ENCODE data around the gene CPED1. TPM values are rescaled to one million over a fixed set of nuclear protein-coding genes. Genes with fewer than 3 reads are reported as not detected.
A peak's percentile ranks its signal among the peaks of the same experiment; 100 is the strongest.

CPED1 gene
- total RNA-seq, 2 donors from 2014 or later, result 77.4 to 126 TPM

GRCh38 chr7:120985839-120986238, 2.7 kb upstream of the CPED1 start:
- no peak for ATAC-seq (ENCODE audit: insufficient number of reproducible peaks, low FRiP score, low read depth)

DNA sequence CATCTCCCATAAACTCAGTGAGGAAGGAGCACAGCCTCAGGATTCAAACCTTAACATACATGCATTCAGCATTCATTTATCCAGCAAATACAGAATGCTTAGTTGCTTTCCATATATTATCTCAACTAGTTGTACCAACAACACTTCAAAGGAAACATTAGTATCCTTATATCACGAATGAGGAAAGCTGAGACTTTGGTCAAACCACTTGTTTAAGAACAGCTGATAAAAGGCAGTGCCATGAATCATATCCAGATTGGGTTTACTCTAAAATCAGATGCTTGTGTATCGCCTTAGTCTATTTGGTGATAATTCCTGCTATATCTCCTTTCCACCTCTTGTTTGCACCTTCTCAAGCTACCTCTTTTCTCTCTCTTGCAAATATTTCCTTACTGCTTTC, 1.9 kb upstream of the CPED1 start:
- DNase-seq (ENCODE audit: low spot score) (no peak), ATAC-seq (ENCODE audit: insufficient number of reproducible peaks, low FRiP score, low read depth) (no peak)
- Histone ChIP-seq H3K27ac (no peak overlapping the region), H3K4me3 (no peak overlapping the region), H3K4me1 (ENCODE audit: control insufficient read depth in 1 of 2, low read depth in 2 of 2) (no peaks in the 10 kb centered on the region), H3K9me3 (no peaks in the 10 kb centered on the region), H3K27me3 (replicated peaks; ENCODE audit: insufficient read depth) (no peaks in the 10 kb centered on the region), H3K36me3 (no peaks in the 10 kb centered on the region)
- no peak for TF ChIP-seq CTCF (IDR thresholded peaks at IDR 0.05)

More at GRCh38 chr7:120985839-120986238, 2.7 kb upstream of the CPED1 start:
- DNase-seq (ENCODE audit: low spot score), result no peak
- H3K27me3 ChIP-seq (replicated peaks; ENCODE audit: insufficient read depth), result no peaks in the 10 kb centered on the region
- no peaks in the 10 kb centered on the region for H3K36me3 ChIP-seq
- no peak overlapping the region for H3K4me3 ChIP-seq
- H3K9me3 ChIP-seq, result no peaks in the 10 kb centered on the region
- no peaks in the 10 kb centered on the region for H3K4me1 ChIP-seq (ENCODE audit: control insufficient read depth in 1 of 2, low read depth in 2 of 2)
- H3K27ac ChIP-seq, result no peak overlapping the region
- TF ChIP-seq CTCF (IDR thresholded peaks at IDR 0.05), result no peak

- no peak for DNase-seq (ENCODE audit: low spot score)
- H3K27ac ChIP-seq, result peak overlapping the region in 1 of 2 donors; percentile 34
- no peaks in the 10 kb centered on the region for H3K9me3 ChIP-seq
- no peak for ATAC-seq (ENCODE audit: insufficient number of reproducible peaks, low FRiP score, low read depth)
- no peaks in the 10 kb centered on the region for H3K27me3 ChIP-seq (replicated peaks; ENCODE audit: insufficient read depth)
- TF ChIP-seq CTCF (IDR thresholded peaks at IDR 0.05), result no peak
- peaks cover 0 to 4% of the 10 kb centered on the region in 2 donors for H3K4me1 ChIP-seq (ENCODE audit: control insufficient read depth in 1 of 2, low read depth in 2 of 2)
- no peak overlapping the region for H3K4me3 ChIP-seq
- H3K36me3 ChIP-seq, result no peaks in the 10 kb centered on the region
These were observed 1.2 kb upstream of the CPED1 start for GRCh38 chr7:120987280-120987679.

DNA sequence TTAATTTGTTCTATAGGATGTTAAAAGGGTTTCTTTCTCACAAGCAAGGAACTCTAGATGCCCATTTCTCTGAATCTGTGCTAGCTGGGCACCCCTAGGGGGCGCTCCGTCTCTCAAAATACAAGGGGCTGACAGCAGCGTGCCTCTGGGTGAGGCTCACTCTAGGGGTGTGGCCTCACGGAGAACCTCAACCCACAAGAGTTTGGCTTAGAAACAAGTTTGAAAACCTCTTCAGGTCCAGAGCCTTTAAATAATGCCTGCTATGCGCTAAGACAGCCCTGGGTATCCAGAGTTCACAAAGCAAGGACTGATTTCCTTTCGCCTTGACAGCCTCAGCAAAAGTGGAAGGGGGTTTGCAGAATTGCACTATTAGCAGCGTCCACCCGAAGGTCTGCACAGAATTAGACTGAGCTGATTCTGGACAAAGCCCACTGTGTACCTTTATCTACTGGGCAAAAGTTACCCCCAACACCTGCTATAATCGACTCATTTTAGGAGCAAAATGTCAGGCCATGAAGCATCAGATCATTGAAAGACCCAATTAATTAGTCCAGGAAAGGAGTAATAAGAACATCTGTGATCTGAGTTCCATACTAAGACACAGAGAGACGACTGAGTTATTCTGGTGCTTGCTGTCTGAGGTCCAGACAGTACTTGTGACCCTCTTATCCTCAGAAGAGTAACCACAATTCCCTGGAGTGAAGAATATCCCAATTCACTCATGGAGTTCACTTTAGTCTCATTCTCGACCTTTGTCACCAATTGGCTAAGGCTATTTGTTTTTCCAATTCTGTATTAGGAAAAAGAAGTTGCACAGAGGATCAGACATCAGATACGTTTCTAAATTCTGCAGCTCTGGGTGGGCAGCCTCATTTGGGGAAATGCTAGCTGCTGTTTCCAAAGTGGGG, 574 bp upstream of the CPED1 start:
- no peaks in the 10 kb centered on the region for H3K36me3 ChIP-seq
- no peaks in the 10 kb centered on the region for H3K27me3 ChIP-seq (replicated peaks; ENCODE audit: insufficient read depth)
- peak overlapping the region; percentile 77 for H3K4me3 ChIP-seq
- H3K4me1 ChIP-seq (ENCODE audit: control insufficient read depth in 1 of 2, low read depth in 2 of 2), result peaks cover 1 to 11% of the 10 kb centered on the region in 2 donors
- peak; percentile 72 for ATAC-seq (ENCODE audit: insufficient number of reproducible peaks, low FRiP score, low read depth)
- TF ChIP-seq CTCF (IDR thresholded peaks at IDR 0.05), result peak; percentile 94
- peak; percentile 79 for DNase-seq (ENCODE audit: low spot score)
- H3K27ac ChIP-seq, result peak overlapping the region; percentile 83 to 85
- H3K9me3 ChIP-seq, result no peaks in the 10 kb centered on the region

GRCh38 chr7:120989257-120990220, 1.0 kb downstream of the CPED1 start:
- no peak for DNase-seq (ENCODE audit: low spot score)
- no peak for ATAC-seq (ENCODE audit: insufficient number of reproducible peaks, low FRiP score, low read depth)
- H3K4me1 ChIP-seq (ENCODE audit: control insufficient read depth in 1 of 2, low read depth in 2 of 2), result peaks cover 13 to 27% of the 10 kb centered on the region in 2 donors
- H3K4me3 ChIP-seq, result peak overlapping the region; percentile 77
- TF ChIP-seq CTCF (IDR thresholded peaks at IDR 0.05), result no peak
- H3K9me3 ChIP-seq, result no peaks in the 10 kb centered on the region
- H3K27me3 ChIP-seq (replicated peaks; ENCODE audit: insufficient read depth), result no peaks in the 10 kb centered on the region
- H3K36me3 ChIP-seq, result no peaks in the 10 kb centered on the region
- H3K27ac ChIP-seq, result peak overlapping the region; percentile 83 to 85
